Liver (tissue), 9 donors: ENCODE data around the gene SHC3. TPM values are rescaled to one million over a fixed set of nuclear protein-coding genes. Genes with fewer than 3 reads are reported as not detected.

Source experiments
- DNase-seq: peaks from one replicate; pipeline ENCODE4 v3.0.0-alpha.2; 2017; ENCODE audit warnings: low spot score
- H3K27ac ChIP-seq, 2 donors: one replicate each; pipeline ENCODE4 v1.7.0; 2013; ENCODE audit warnings: inconsistent platforms in 2 of 2, low read length in 2 of 2, control low read depth in 1 of 2, low read depth in 1 of 2, mild to moderate bottlenecking in 1 of 2
- H3K27me3 ChIP-seq, 4 donors: one replicate each; pipeline versions ENCODE4 v1.6.1 to v1.7.0; 2013; ENCODE audit warnings: low read length in 3 of 4, inconsistent platforms in 1 of 4, mild to moderate bottlenecking in 1 of 4, moderate library complexity in 1 of 4; ENCODE audit not compliant: control insufficient read depth in 4 of 4, insufficient read depth in 4 of 4
- H3K36me3 ChIP-seq, 4 donors: one replicate each; pipeline versions ENCODE4 v1.6.1 to v1.7.0; 2013; ENCODE audit warnings: low read length in 3 of 4, mild to moderate bottlenecking in 3 of 4, low read depth in 1 of 4, moderate library complexity in 1 of 4; ENCODE audit not compliant: control insufficient read depth in 4 of 4, insufficient read depth in 3 of 4
- H3K4me1 ChIP-seq, 4 donors: one replicate each; pipeline versions ENCODE4 v1.6.1 to v1.7.0; 2013; ENCODE audit warnings: low read length in 3 of 4, mild to moderate bottlenecking in 3 of 4, moderate library complexity in 1 of 4; ENCODE audit not compliant: control insufficient read depth in 4 of 4, insufficient read depth in 4 of 4
- H3K4me3 ChIP-seq, 3 donors: one replicate each; pipeline versions ENCODE4 v1.6.1 to v1.7.0; 2013; ENCODE audit warnings: low read length in 3 of 3, control low read depth in 1 of 3, low read depth in 1 of 3, mild to moderate bottlenecking in 1 of 3
- H3K9ac ChIP-seq, 2 donors: one replicate each; pipeline ENCODE4 v1.7.0; 2013; ENCODE audit warnings: low read length in 2 of 2, mild to moderate bottlenecking in 2 of 2, moderate library complexity in 2 of 2, control low read depth in 1 of 2, low read depth in 1 of 2
- H3K9me3 ChIP-seq, 4 donors: one replicate each; pipeline versions ENCODE4 v1.6.1 to v1.7.0; 2013; ENCODE audit warnings: low read length in 3 of 4; ENCODE audit not compliant: control insufficient read depth in 4 of 4
- ATF3 ChIP-seq: IDR thresholded peaks from 2 replicates; pipeline ENCODE4 v1.6.1; 2016; ENCODE audit warnings: antibody characterized with exemption
- CTCF ChIP-seq: fragments of 150-350 bp; IDR thresholded peaks from 2 replicates; pipeline ENCODE4 v1.5.1; 2017; ENCODE audit warnings: improper control_type of control experiment, low read depth, low read length; ENCODE audit not compliant: missing input control
- EGR1 ChIP-seq, 2 donors: IDR thresholded peaks; 2 replicates each; pipeline ENCODE4 v1.6.1; 2016 to 2018; ENCODE audit warnings: antibody characterized with exemption in 2 of 2, low read depth in 2 of 2
- FOXA1 ChIP-seq: IDR thresholded peaks from 2 replicates; pipeline ENCODE4 v1.6.1; 2016; ENCODE audit warnings: antibody characterized with exemption
- FOXA2 ChIP-seq: IDR thresholded peaks from 2 replicates; pipeline ENCODE4 v1.6.1; 2016; ENCODE audit warnings: antibody characterized with exemption
- GABPA ChIP-seq, 2 donors: IDR thresholded peaks in 1 of 2; conservative IDR thresholded peaks in 1 of 2; 2 replicates each; pipeline ENCODE4 v1.6.1; 2016; ENCODE audit warnings: antibody characterized with exemption in 2 of 2, mild to moderate bottlenecking in 1 of 2, moderate library complexity in 1 of 2
- HNF4A ChIP-seq, 2 donors: conservative IDR thresholded peaks; 2 replicates each; pipeline ENCODE4 v1.6.1; 2016; ENCODE audit warnings: antibody characterized with exemption in 2 of 2, mild to moderate bottlenecking in 2 of 2
- HNF4G ChIP-seq: IDR thresholded peaks from 2 replicates; pipeline ENCODE4 v1.6.1; 2016; ENCODE audit warnings: antibody characterized with exemption
- JUND ChIP-seq, 2 donors: IDR thresholded peaks; 2 replicates each; pipeline ENCODE4 v1.6.1; 2016; ENCODE audit warnings: antibody characterized with exemption in 2 of 2
- MAX ChIP-seq: IDR thresholded peaks from 2 replicates; pipeline ENCODE4 v1.6.1; 2016; ENCODE audit warnings: antibody characterized with exemption
- NR2F2 ChIP-seq: IDR thresholded peaks from 2 replicates; pipeline ENCODE4 v1.6.1; 2016; ENCODE audit warnings: antibody characterized with exemption
- RAD21 ChIP-seq, 2 donors: IDR thresholded peaks; 2 replicates each; pipeline ENCODE4 v1.6.1; 2016; ENCODE audit warnings: antibody characterized with exemption in 2 of 2, mild to moderate bottlenecking in 2 of 2
- REST ChIP-seq: IDR thresholded peaks from 2 replicates; pipeline ENCODE4 v1.6.1; 2016; ENCODE audit warnings: antibody characterized with exemption, mild to moderate bottlenecking
- RXRA ChIP-seq, 2 donors: IDR thresholded peaks; 2 replicates each; pipeline ENCODE4 v1.6.1; 2017 to 2018; ENCODE audit warnings: antibody characterized with exemption in 2 of 2, mild to moderate bottlenecking in 1 of 2
- SP1 ChIP-seq: IDR thresholded peaks from 2 replicates; pipeline ENCODE4 v1.6.1; 2018; ENCODE audit warnings: antibody characterized with exemption, mild to moderate bottlenecking
- TAF1 ChIP-seq: conservative IDR thresholded peaks from 2 replicates; pipeline ENCODE4 v1.6.1; 2016; ENCODE audit warnings: antibody characterized with exemption, mild to moderate bottlenecking
- YY1 ChIP-seq: IDR thresholded peaks from 2 replicates; pipeline ENCODE4 v1.6.1; 2016; ENCODE audit warnings: antibody characterized with exemption, mild to moderate bottlenecking
- ZBTB33 ChIP-seq: IDR thresholded peaks from 2 replicates; pipeline ENCODE4 v1.6.1; 2016; ENCODE audit warnings: antibody characterized with exemption
- WGBS: extraction: QIAGEN DNeasy Blood & Tissue Kit; methylation state at CpG from one replicate; pipeline ENCODE4 v1.1.7; 2013; 5-methylcytosine and 5-hydroxymethylcytosine counted together
- polyA plus RNA-seq, 2 donors: library from polyadenylated mRNA; stranded (reverse) in 1 of 2; unstranded in 1 of 2; fragments of 200-250 nt in 1 of 2; fragments of >200 nt in 1 of 2; fragmentation: Nextera tagmentation in 1 of 2; extraction: Ambion mirVana in 1 of 2; gene quantifications; one replicate each; pipeline versions ENCODE4 v1.2.1 to v1.2.3, GENCODE V29; 2013 to 2015
- total RNA-seq, 2 donors: library from RNA; depleted of rRNA; stranded (reverse); fragments of >200 nt; gene quantifications; one replicate each; pipeline ENCODE4 v1.2.3, GENCODE V29; 2014
- donor health status: healthy.
- donor health status: healthy.
- donor health status: healthy.
- donor health status: healthy.
- donor health status: healthy.

The SHC3 gene
- total and polyA plus RNA-seq, 4 donors = 0.03 to 0.08 (median 0.04) TPM

- no peak for DNase-seq
- no peak overlapping the region for H3K4me3 ChIP-seq
- H3K9me3 ChIP-seq = no peaks in the 10 kb centered on the region
- peaks cover 0 to 5% (median under 1%) of the 10 kb centered on the region in 4 donors for H3K4me1 ChIP-seq
- no peak for TF ChIP-seq MAX
- no peak for TF ChIP-seq FOXA1
- H3K36me3 ChIP-seq = no peaks in the 10 kb centered on the region
- no peak overlapping the region for H3K27ac ChIP-seq
- H3K27me3 ChIP-seq = peaks cover 0 to 3% (median 0%) of the 10 kb centered on the region in 4 donors
- no peak overlapping the region for H3K9ac ChIP-seq
- WGBS = 23% methylated on average over 2 of the region's 2 CpGs
These were observed 172.4 kb downstream of the SHC3 start for GRCh38 chr9:89006267-89006666.

GRCh38 chr9:89005323-89005722, 173.3 kb downstream of the SHC3 start:
- Histone ChIP-seq H3K36me3 (no peaks in the 10 kb centered on the region), H3K9me3 (no peaks in the 10 kb centered on the region), H3K9ac (no peak overlapping the region), H3K27me3 (peaks cover 0 to 3% (median 0%) of the 10 kb centered on the region in 4 donors), H3K4me3 (no peak overlapping the region), H3K4me1 (peaks cover 0 to 11% (median 5%) of the 10 kb centered on the region in 4 donors), H3K27ac (no peak overlapping the region)
- TF ChIP-seq ATF3 = no peak
- no peak for TF ChIP-seq RXRA (IDR thresholded peaks at IDR 0.05)
- TF ChIP-seq HNF4G = no peak
- no peak for TF ChIP-seq FOXA1
- no peak for TF ChIP-seq FOXA2
- TF ChIP-seq CTCF = no peak
- TF ChIP-seq NR2F2 = no peak
- no peak for TF ChIP-seq ZBTB33
- TF ChIP-seq EGR1 (IDR thresholded peaks at IDR 0.05; ENCODE audit: low read depth in 2 of 2) = no peak
- no peak for TF ChIP-seq TAF1
- no peak for TF ChIP-seq YY1
- TF ChIP-seq GABPA (IDR thresholded peaks at IDR 0.05 in 1 of 2, conservative IDR thresholded peaks at IDR 0.05 in 1 of 2) = no peak
- TF ChIP-seq RAD21 (IDR thresholded peaks at IDR 0.05) = no peak
- no peak for TF ChIP-seq MAX
- no peak for TF ChIP-seq SP1
- TF ChIP-seq HNF4A (conservative IDR thresholded peaks at IDR 0.05) = no peak
- TF ChIP-seq JUND (IDR thresholded peaks at IDR 0.05) = no peak
- no peak for TF ChIP-seq REST
- DNase-seq = no peak
- WGBS = 86% methylated on average over 9 of the region's 9 CpGs
